Measurements from ENCODE around the gene CCPG1.
"Not testable (repeated sequence)": the region's sequence is repeated elsewhere in the genome, so short reads cannot be mapped to it uniquely, and the experiment has no call there.

Gene CCPG1

GRCh38 chr15:55408012-55408928, at the start of gene CCPG1, which contains the start of gene PIERCE2:
Gene CCPG1 (minus strand): TSS chr15:55408359. CDS start chr15:55389424, 18,935 bp downstream.
Gene PIERCE2 (plus strand): TSS chr15:55408495. CDS start chr15:55408769, 274 bp downstream.
- peak; percentile 92 for DNase-seq

GRCh38 chr15:55457401-55458022, 49.4 kb upstream of the CCPG1 start:
- no peak for DNase-seq

GRCh38 chr15:55447030-55447394, 38.9 kb upstream of the CCPG1 start:
- not testable (repeated sequence) for DNase-seq

- not testable (repeated sequence) for DNase-seq
Measured at GRCh38 chr15:55446379-55447029, 38.3 kb upstream of the CCPG1 start.

- DNase-seq = not testable (repeated sequence)
Measured at GRCh38 chr15:55445936-55446335, 37.8 kb upstream of the CCPG1 start.

- not testable (repeated sequence) for DNase-seq
Measured at GRCh38 chr15:55443141-55443540, 35.0 kb upstream of the CCPG1 start.

- no peak for DNase-seq
Measured at GRCh38 chr15:55434989-55435825, 27.0 kb upstream of the CCPG1 start.

- DNase-seq = no peak
Measured at GRCh38 chr15:55422089-55422488, 13.9 kb upstream of the CCPG1 start.

GRCh38 chr15:55420171-55420866, 12.2 kb upstream of the CCPG1 start:
- DNase-seq = no peak

GRCh38 chr15:55417678-55418077, 9.5 kb upstream of the CCPG1 start:
- DNase-seq = not testable (repeated sequence)

GRCh38 chr15:55408976-55409375, 817 bp upstream of the CCPG1 start:
- not testable (repeated sequence) for DNase-seq

- no peak for DNase-seq
Measured at GRCh38 chr15:55407498-55408011, 604 bp downstream of the CCPG1 start.

- DNase-seq = no peak
Measured at GRCh38 chr15:55403531-55403930, 4.6 kb downstream of the CCPG1 start.

GRCh38 chr15:55402707-55403106, 5.5 kb downstream of the CCPG1 start:
- no peak for DNase-seq

- no peak for DNase-seq
Measured at GRCh38 chr15:55401786-55402246, 6.3 kb downstream of the CCPG1 start.

GRCh38 chr15:55400050-55400449, 8.1 kb downstream of the CCPG1 start:
- DNase-seq = not testable (repeated sequence)

- DNase-seq = no peak
Measured at GRCh38 chr15:55398243-55398642, 9.9 kb downstream of the CCPG1 start.

- DNase-seq = no peak
Measured at GRCh38 chr15:55394694-55395093, 13.5 kb downstream of the CCPG1 start.

- no peak for DNase-seq
Measured at GRCh38 chr15:55389264-55389607, 18.9 kb downstream of the CCPG1 start.

- DNase-seq = no peak
Measured at GRCh38 chr15:55387027-55387426, 21.1 kb downstream of the CCPG1 start.

GRCh38 chr15:55383687-55384086, 24.5 kb downstream of the CCPG1 start:
- DNase-seq = no peak

GRCh38 chr15:55381595-55381994, 26.6 kb downstream of the CCPG1 start:
- DNase-seq = no peak

Data from T1000 (cell line).